ENCODE results near the gene MRPS15. TPM values are rescaled to one million over a fixed set of nuclear protein-coding genes. Genes with fewer than 3 reads are reported as not detected.

The MRPS15 gene
- total and polyA plus RNA-seq, 2 of the 13 experiments (the other 11 are each of a cell fraction or from before 2014, with no cell fraction given), result 59.0 to 113 TPM

DNA sequence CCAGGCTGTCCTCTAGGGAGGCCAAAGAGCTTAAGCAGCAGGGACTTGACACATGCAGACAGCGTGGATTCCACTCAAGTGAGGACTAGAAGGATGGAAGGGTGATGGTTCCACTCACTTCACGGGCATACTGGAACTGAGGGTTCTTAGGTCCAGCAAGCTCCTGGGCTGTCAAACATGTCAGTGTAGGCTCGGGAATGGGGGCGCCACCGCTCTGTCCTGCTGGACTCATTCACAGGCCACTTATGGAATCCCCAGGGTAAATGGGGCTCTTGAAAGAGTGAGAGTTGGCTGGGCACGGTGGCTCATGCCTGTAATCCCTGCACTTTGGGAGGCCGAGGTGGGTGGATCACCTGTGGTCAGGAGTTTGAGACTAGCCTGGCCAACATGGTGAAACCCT, 46.2 kb upstream of the MRPS15 start (continued):
- TF ChIP-seq DBP (CRISPR knock-in tag; IDR thresholded peaks at IDR 0.05; ENCODE audit: not compliant biosample characterization) (no peak), NR0B2 (CRISPR knock-in tag; IDR thresholded peaks at IDR 0.05) (no peak), ZMAT5 (CRISPR knock-in tag; IDR thresholded peaks at IDR 0.05; ENCODE audit: borderline replicate concordance, low read depth) (no peak), SP4 (CRISPR knock-in tag; IDR thresholded peaks at IDR 0.05) (no peak), TSC22D2 (CRISPR knock-in tag; IDR thresholded peaks at IDR 0.05; ENCODE audit: borderline replicate concordance) (no peak), ZZZ3 (CRISPR knock-in tag; IDR thresholded peaks at IDR 0.05; ENCODE audit: borderline replicate concordance) (no peak), IRF2 (CRISPR knock-in tag; IDR thresholded peaks at IDR 0.05) (no peak)
- TF ChIP-seq, protein P1, sequence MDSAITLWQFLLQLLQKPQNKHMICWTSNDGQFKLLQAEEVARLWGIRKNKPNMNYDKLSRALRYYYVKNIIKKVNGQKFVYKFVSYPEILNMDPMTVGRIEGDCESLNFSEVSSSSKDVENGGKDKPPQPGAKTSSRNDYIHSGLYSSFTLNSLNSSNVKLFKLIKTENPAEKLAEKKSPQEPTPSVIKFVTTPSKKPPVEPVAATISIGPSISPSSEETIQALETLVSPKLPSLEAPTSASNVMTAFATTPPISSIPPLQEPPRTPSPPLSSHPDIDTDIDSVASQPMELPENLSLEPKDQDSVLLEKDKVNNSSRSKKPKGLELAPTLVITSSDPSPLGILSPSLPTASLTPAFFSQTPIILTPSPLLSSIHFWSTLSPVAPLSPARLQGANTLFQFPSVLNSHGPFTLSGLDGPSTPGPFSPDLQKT (CRISPR knock-in tag; IDR thresholded peaks at IDR 0.05; ENCODE audit: borderline replicate concordance), result no peak

GRCh38 chr1:36508257-36508656, 44.1 kb upstream of the MRPS15 start:
- 50% methylated on average over 3 of the region's 3 CpGs for WGBS (ENCODE audit: low lambda C conversion rate)
- no peak overlapping the region for H3K9ac ChIP-seq (ENCODE audit: insufficient read depth, low read depth, low read length)
- no peak for DNase-seq (ENCODE audit: low spot score)
- no peaks in the 10 kb centered on the region for H3K9me3 ChIP-seq (ENCODE audit: low read length)
- H2AFZ ChIP-seq (ENCODE audit: low read length), result no peak overlapping the region
- intact Hi-C loops (cut with micrococcal nuclease; ENCODE audit: unreplicated experiment), result no loop called here
- ChIA-PET CTCF (ENCODE audit: low intra/inter-chr PET ratio, low total read pairs) (no interaction called here), POLR2A (interaction anchor here (1.3 kb wide), 1 partner anchor 8 kb away, joined by 3 read pairs; no protein-coding TSS in a partner anchor)
- H4K20me1 ChIP-seq (ENCODE audit: insufficient read depth, low read length), result no peaks in the 10 kb centered on the region
- in situ Hi-C loops (cut with HindIII; ENCODE audit: extremely low pct_ligation_motif_present, low pct_unique_long_range_greater_than_20kb), result no loop called here
- peak; percentile 57; the same call in 2 of the 3 replicates for ATAC-seq
- H3K4me1 ChIP-seq (ENCODE audit: insufficient read depth, low read length), result peaks cover 40% of the 10 kb centered on the region
- FAIRE-seq, result no peak
- no peaks in the 10 kb centered on the region for H3K36me3 ChIP-seq (replicated peaks in 1 of 2; ENCODE audit: control insufficient read depth in 1 of 2, insufficient read depth in 2 of 2, low read length in 2 of 2)
- H3K27me3 ChIP-seq (ENCODE audit: control insufficient read depth in 1 of 2, insufficient read depth in 2 of 2, low read length in 2 of 2), result no peaks in the 10 kb centered on the region
- no peaks in the 10 kb centered on the region for H3K79me2 ChIP-seq (ENCODE audit: insufficient read depth, low read length)
- peak overlapping the region; percentile 46; the same call in 1 of the 2 replicates for H3K4me2 ChIP-seq (ENCODE audit: low read depth, low read length)
- no peak overlapping the region for H3K27ac ChIP-seq (ENCODE audit: extremely low read length, insufficient read depth, low read length)
- H3K4me3 ChIP-seq (replicated peaks in 1 of 3; ENCODE audit: insufficient read depth in 1 of 3, low read depth in 2 of 3, low read length in 3 of 3), result peak overlapping the region in 1 of 3 experiments; percentile 27; a peak in 1 of 6 replicates
- no TSS peak for BruUV-seq (replicated peaks)
- TF ChIP-seq KLF13 (CRISPR knock-in tag; IDR thresholded peaks at IDR 0.05), result no peak
- 0 out of 2 replicates have a peak, but pooled peaks have one; percentile 21 for TF ChIP-seq PAXIP1 (CRISPR knock-in tag; conservative IDR thresholded peaks at IDR 0.05)
- peak; percentile 41; the same call in 1 of the 2 replicates for TF ChIP-seq ZNF263 (CRISPR knock-in tag; IDR thresholded peaks at IDR 0.05)
- peak; percentile 72 for TF ChIP-seq ZNF281 (CRISPR knock-in tag; IDR thresholded peaks at IDR 0.05; ENCODE audit: borderline replicate concordance)
- no peak for TF ChIP-seq NKX3-1 (CRISPR knock-in tag; IDR thresholded peaks at IDR 0.05)

Measured in HepG2 (cell line).